HepG2 (cell line): ENCODE results near the gene PUS1.

ENCODE experiments used
- IRX3 ChIP-seq: sonication (generic); formaldehyde crosslinking; IDR thresholded peaks from 2 replicates; pipeline ENCODE4 v1.8.1; 2023; ENCODE audit warnings: mild to moderate bottlenecking, low read depth, missing genetic modification reagents, borderline replicate concordance
- NBN ChIP-seq: fragments of 450-650 bp; conservative IDR thresholded peaks from 2 replicates; pipeline ENCODE4 v1.6.1; 2017
- TF ChIP-seq, protein P1 (sequence below): IDR thresholded peaks from 2 replicates; pipeline ENCODE4 v1.6.1; 2016; ENCODE audit warnings: low read depth
- TF ChIP-seq, protein P2 (sequence below): sonication (generic); formaldehyde crosslinking; IDR thresholded peaks from 2 replicates; pipeline ENCODE4 v1.9.0; 2022; ENCODE audit warnings: missing genetic modification reagents, mild to moderate bottlenecking, borderline replicate concordance
- TF ChIP-seq, protein P3 (sequence below): sonication (generic); formaldehyde crosslinking; IDR thresholded peaks from 2 replicates; pipeline ENCODE4 v1.5.0; 2020; ENCODE audit warnings: missing genetic modification reagents
- TF ChIP-seq, protein P4 (sequence below): sonication (generic); formaldehyde crosslinking; IDR thresholded peaks from 2 replicates; pipeline ENCODE4 v1.5.0; 2020; ENCODE audit warnings: mild to moderate bottlenecking, missing genetic modification reagents, moderate library complexity
- TF ChIP-seq, protein P5 (sequence below): sonication (generic); formaldehyde crosslinking; IDR thresholded peaks from 2 replicates; pipeline ENCODE4 v1.4.0; 2020; ENCODE audit warnings: missing genetic modification reagents

DNA sequence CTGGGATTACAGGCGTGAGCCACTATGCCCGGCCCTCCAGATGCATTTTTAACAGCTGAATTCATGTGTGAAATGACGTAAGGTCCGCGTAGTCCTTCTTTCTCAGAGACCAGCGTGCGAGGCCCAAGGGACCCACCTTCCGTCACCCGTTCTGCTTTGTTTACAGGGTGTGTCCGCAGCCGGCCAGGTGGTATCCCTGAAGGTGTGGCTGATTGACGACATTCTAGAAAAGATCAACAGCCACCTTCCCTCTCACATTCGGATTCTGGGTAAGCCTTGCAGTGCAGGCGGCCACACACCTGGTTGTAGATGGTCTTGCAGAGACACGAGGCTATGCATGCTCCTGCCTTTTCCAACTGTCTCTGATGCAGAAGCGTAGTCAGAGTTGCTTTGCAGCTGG, 9.9 kb downstream of the PUS1 start:
- TF ChIP-seq, protein P1, sequence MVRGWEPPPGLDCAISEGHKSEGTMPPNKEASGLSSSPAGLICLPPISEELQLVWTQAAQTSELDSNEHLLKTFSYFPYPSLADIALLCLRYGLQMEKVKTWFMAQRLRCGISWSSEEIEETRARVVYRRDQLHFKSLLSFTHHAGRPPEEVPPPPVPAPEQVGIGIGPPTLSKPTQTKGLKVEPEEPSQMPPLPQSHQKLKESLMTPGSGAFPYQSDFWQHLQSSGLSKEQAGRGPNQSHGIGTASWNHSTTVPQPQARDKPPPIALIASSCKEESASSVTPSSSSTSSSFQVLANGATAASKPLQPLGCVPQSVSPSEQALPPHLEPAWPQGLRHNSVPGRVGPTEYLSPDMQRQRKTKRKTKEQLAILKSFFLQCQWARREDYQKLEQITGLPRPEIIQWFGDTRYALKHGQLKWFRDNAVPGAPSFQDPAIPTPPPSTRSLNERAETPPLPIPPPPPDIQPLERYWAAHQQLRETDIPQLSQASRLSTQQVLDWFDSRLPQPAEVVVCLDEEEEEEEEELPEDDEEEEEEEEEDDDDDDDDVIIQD, result no peak
- TF ChIP-seq, protein P2, sequence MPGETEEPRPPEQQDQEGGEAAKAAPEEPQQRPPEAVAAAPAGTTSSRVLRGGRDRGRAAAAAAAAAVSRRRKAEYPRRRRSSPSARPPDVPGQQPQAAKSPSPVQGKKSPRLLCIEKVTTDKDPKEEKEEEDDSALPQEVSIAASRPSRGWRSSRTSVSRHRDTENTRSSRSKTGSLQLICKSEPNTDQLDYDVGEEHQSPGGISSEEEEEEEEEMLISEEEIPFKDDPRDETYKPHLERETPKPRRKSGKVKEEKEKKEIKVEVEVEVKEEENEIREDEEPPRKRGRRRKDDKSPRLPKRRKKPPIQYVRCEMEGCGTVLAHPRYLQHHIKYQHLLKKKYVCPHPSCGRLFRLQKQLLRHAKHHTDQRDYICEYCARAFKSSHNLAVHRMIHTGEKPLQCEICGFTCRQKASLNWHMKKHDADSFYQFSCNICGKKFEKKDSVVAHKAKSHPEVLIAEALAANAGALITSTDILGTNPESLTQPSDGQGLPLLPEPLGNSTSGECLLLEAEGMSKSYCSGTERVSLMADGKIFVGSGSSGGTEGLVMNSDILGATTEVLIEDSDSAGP (CRISPR knock-in tag), result no peak
- TF ChIP-seq, protein P3, sequence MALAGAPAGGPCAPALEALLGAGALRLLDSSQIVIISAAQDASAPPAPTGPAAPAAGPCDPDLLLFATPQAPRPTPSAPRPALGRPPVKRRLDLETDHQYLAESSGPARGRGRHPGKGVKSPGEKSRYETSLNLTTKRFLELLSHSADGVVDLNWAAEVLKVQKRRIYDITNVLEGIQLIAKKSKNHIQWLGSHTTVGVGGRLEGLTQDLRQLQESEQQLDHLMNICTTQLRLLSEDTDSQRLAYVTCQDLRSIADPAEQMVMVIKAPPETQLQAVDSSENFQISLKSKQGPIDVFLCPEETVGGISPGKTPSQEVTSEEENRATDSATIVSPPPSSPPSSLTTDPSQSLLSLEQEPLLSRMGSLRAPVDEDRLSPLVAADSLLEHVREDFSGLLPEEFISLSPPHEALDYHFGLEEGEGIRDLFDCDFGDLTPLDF (CRISPR knock-in tag), result no peak
- no peak for TF ChIP-seq IRX3 (CRISPR knock-in tag)
- TF ChIP-seq NBN, result no peak
- TF ChIP-seq, protein P4, sequence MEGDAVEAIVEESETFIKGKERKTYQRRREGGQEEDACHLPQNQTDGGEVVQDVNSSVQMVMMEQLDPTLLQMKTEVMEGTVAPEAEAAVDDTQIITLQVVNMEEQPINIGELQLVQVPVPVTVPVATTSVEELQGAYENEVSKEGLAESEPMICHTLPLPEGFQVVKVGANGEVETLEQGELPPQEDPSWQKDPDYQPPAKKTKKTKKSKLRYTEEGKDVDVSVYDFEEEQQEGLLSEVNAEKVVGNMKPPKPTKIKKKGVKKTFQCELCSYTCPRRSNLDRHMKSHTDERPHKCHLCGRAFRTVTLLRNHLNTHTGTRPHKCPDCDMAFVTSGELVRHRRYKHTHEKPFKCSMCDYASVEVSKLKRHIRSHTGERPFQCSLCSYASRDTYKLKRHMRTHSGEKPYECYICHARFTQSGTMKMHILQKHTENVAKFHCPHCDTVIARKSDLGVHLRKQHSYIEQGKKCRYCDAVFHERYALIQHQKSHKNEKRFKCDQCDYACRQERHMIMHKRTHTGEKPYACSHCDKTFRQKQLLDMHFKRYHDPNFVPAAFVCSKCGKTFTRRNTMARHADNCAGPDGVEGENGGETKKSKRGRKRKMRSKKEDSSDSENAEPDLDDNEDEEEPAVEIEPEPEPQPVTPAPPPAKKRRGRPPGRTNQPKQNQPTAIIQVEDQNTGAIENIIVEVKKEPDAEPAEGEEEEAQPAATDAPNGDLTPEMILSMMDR (CRISPR knock-in tag), result no peak
- TF ChIP-seq, protein P5, sequence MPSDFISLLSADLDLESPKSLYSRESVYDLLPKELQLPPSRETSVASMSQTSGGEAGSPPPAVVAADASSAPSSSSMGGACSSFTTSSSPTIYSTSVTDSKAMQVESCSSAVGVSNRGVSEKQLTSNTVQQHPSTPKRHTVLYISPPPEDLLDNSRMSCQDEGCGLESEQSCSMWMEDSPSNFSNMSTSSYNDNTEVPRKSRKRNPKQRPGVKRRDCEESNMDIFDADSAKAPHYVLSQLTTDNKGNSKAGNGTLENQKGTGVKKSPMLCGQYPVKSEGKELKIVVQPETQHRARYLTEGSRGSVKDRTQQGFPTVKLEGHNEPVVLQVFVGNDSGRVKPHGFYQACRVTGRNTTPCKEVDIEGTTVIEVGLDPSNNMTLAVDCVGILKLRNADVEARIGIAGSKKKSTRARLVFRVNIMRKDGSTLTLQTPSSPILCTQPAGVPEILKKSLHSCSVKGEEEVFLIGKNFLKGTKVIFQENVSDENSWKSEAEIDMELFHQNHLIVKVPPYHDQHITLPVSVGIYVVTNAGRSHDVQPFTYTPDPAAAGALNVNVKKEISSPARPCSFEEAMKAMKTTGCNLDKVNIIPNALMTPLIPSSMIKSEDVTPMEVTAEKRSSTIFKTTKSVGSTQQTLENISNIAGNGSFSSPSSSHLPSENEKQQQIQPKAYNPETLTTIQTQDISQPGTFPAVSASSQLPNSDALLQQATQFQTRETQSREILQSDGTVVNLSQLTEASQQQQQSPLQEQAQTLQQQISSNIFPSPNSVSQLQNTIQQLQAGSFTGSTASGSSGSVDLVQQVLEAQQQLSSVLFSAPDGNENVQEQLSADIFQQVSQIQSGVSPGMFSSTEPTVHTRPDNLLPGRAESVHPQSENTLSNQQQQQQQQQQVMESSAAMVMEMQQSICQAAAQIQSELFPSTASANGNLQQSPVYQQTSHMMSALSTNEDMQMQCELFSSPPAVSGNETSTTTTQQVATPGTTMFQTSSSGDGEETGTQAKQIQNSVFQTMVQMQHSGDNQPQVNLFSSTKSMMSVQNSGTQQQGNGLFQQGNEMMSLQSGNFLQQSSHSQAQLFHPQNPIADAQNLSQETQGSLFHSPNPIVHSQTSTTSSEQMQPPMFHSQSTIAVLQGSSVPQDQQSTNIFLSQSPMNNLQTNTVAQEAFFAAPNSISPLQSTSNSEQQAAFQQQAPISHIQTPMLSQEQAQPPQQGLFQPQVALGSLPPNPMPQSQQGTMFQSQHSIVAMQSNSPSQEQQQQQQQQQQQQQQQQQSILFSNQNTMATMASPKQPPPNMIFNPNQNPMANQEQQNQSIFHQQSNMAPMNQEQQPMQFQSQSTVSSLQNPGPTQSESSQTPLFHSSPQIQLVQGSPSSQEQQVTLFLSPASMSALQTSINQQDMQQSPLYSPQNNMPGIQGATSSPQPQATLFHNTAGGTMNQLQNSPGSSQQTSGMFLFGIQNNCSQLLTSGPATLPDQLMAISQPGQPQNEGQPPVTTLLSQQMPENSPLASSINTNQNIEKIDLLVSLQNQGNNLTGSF (CRISPR knock-in tag), result no peak
